ENCODE data around the gene CSTPP1.
"Not testable (repeated sequence)": the region's sequence is repeated elsewhere in the genome, so short reads cannot be mapped to it uniquely, and the experiment has no call there.

The CSTPP1 gene

GRCh38 chr11:47055534-47055933 lies 119.0 kb downstream of the CSTPP1 start:
- no peak for FAIRE-seq

- no peak for FAIRE-seq
Measured at GRCh38 chr11:47056261-47056915, 119.8 kb downstream of the CSTPP1 start.

- no peak for FAIRE-seq
Measured at GRCh38 chr11:47057365-47057764, 120.8 kb downstream of the CSTPP1 start.

GRCh38 chr11:47060807-47061206 lies 124.2 kb downstream of the CSTPP1 start:
- no peak for FAIRE-seq

GRCh38 chr11:47061429-47062178 lies 125.0 kb downstream of the CSTPP1 start:
- FAIRE-seq = no peak

GRCh38 chr11:47062736-47063135 lies 126.2 kb downstream of the CSTPP1 start:
- FAIRE-seq = no peak

GRCh38 chr11:47067401-47067800 lies 130.8 kb downstream of the CSTPP1 start:
- no peak for FAIRE-seq

- no peak for FAIRE-seq
Measured at GRCh38 chr11:47070769-47071168, 134.2 kb downstream of the CSTPP1 start.

GRCh38 chr11:47071341-47071740 lies 134.8 kb downstream of the CSTPP1 start:
- no peak for FAIRE-seq

GRCh38 chr11:47071791-47072261 lies 135.3 kb downstream of the CSTPP1 start:
- no peak for FAIRE-seq

GRCh38 chr11:47078751-47079521 lies 142.4 kb downstream of the CSTPP1 start:
- FAIRE-seq = no peak

- not testable (repeated sequence) for FAIRE-seq
Measured at GRCh38 chr11:47080775-47081174, 144.2 kb downstream of the CSTPP1 start.

- FAIRE-seq = no peak
Measured at GRCh38 chr11:47083913-47084312, 147.4 kb downstream of the CSTPP1 start.

GRCh38 chr11:47087801-47088200 lies 151.2 kb downstream of the CSTPP1 start:
- no peak for FAIRE-seq

- no peak for FAIRE-seq
Measured at GRCh38 chr11:47093541-47093940, 157.0 kb downstream of the CSTPP1 start.

- FAIRE-seq = not testable (repeated sequence)
Measured at GRCh38 chr11:47096871-47097270, 160.3 kb downstream of the CSTPP1 start.

GRCh38 chr11:47098223-47098622 lies 161.7 kb downstream of the CSTPP1 start:
- not testable (repeated sequence) for FAIRE-seq

GRCh38 chr11:47099214-47099917 lies 162.8 kb downstream of the CSTPP1 start:
- no peak for FAIRE-seq

GRCh38 chr11:47099918-47100315 lies 163.4 kb downstream of the CSTPP1 start:
- FAIRE-seq = no peak

- no peak for FAIRE-seq
Measured at GRCh38 chr11:47101406-47101805, 164.8 kb downstream of the CSTPP1 start.

GRCh38 chr11:47104261-47104950 lies 167.8 kb downstream of the CSTPP1 start:
- no peak for FAIRE-seq

- FAIRE-seq = no peak
Measured at GRCh38 chr11:47105541-47105940, 169.0 kb downstream of the CSTPP1 start.
